K562 (cell line): ENCODE measurements around the gene CC2D1A. TPM values are rescaled to one million over a fixed set of nuclear protein-coding genes. Genes with fewer than 3 reads are reported as not detected.

Experiments
- BRCA1 ChIP-seq, 2 experiments: fragments of 450-650 bp in 1 of 2; sonication (generic) in 1 of 2; formaldehyde crosslinking in 1 of 2; IDR thresholded peaks; 2 replicates each; pipeline versions ENCODE4 v1.5.0 to v1.6.1; 2017 to 2020; ENCODE audit warnings: mild to moderate bottlenecking in 1 of 2, missing genetic modification reagents in 1 of 2
- CTCF ChIP-seq, 3 experiments: IDR thresholded peaks in 2 of 3; conservative IDR thresholded peaks in 1 of 3; 2 replicates each; pipeline ENCODE4 v1.5.1; 2011 to 2012; ENCODE audit warnings: low read length in 3 of 3, mild to moderate bottlenecking in 3 of 3, control low read depth in 2 of 3, improper control_type of control experiment in 1 of 3, inconsistent platforms in 1 of 3, low read depth in 1 of 3, mixed read lengths in 1 of 3, moderate library complexity in 1 of 3; ENCODE audit not compliant: insufficient read depth in 2 of 3
- DDX20 ChIP-seq: fragments of 450-650 bp; IDR thresholded peaks from 2 replicates; pipeline ENCODE4 v1.6.1; 2016; ENCODE audit warnings: missing genetic modification characterization, low read depth, mild to moderate bottlenecking, missing compliant biosample characterization, moderate library complexity
- HCFC1 ChIP-seq: IDR thresholded peaks from 2 replicates; pipeline ENCODE4 v1.6.1; 2012; ENCODE audit warnings: low read depth, low read length, improper control_type of control experiment
- HMGXB4 ChIP-seq: sonication (generic); formaldehyde crosslinking; IDR thresholded peaks from 2 replicates; pipeline ENCODE4 v1.8.1; 2023; ENCODE audit warnings: mild to moderate bottlenecking, missing genetic modification reagents
- IFI16 ChIP-seq: fragments of 250-450 bp; sonication (Bioruptor Pico); IDR thresholded peaks from 2 replicates; pipeline ENCODE4 v2.1.2; 2022; ENCODE audit warnings: mild to moderate bottlenecking, inconsistent platforms
- KDM5B ChIP-seq: fragments of 200-600 bp; sonication (generic); IDR thresholded peaks from 2 replicates; pipeline ENCODE4 v1.6.1; 2012; ENCODE audit warnings: low read depth, mild to moderate bottlenecking, moderate library complexity, low read length, control low read depth, inconsistent platforms; ENCODE audit not compliant: insufficient replicate concordance
- NR1H2 ChIP-seq: sonication (generic); formaldehyde crosslinking; IDR thresholded peaks from 2 replicates; pipeline ENCODE4 v1.4.0; 2020; ENCODE audit warnings: mild to moderate bottlenecking, missing genetic modification reagents
- NRF1 ChIP-seq, 2 experiments: fragments of 450-650 bp; IDR thresholded peaks in 1 of 2; conservative IDR thresholded peaks in 1 of 2; 2 replicates each; pipeline ENCODE4 v1.6.1; 2014; ENCODE audit warnings: mild to moderate bottlenecking in 2 of 2
- RHOXF2B ChIP-seq: fragments of 250-450 bp; sonication (Bioruptor Pico); conservative IDR thresholded peaks from 2 replicates; pipeline ENCODE4 v1.5.1; 2021
- TAF1 ChIP-seq: IDR thresholded peaks from 2 replicates; pipeline ENCODE4 v1.6.1; 2011; ENCODE audit warnings: mild to moderate bottlenecking, low read length, moderate library complexity; ENCODE audit not compliant: insufficient read depth, control insufficient read depth, severe bottlenecking; ENCODE audit errors: extremely low read depth
- TAF7 ChIP-seq: fragments of 450-650 bp; IDR thresholded peaks from 2 replicates; pipeline ENCODE4 v1.6.1; 2016; ENCODE audit warnings: missing genetic modification characterization, missing compliant biosample characterization
- TOE1 ChIP-seq, 2 experiments: fragments of 450-650 bp in 1 of 2; sonication (generic) in 1 of 2; formaldehyde crosslinking in 1 of 2; IDR thresholded peaks; 2 replicates each; pipeline versions ENCODE4 v1.7.1 to v1.8.0; 2016 to 2022; ENCODE audit warnings: borderline replicate concordance in 2 of 2, mild to moderate bottlenecking in 2 of 2, antibody characterized with exemption in 1 of 2, inconsistent platforms in 1 of 2, low read depth in 1 of 2, missing genetic modification reagents in 1 of 2, moderate library complexity in 1 of 2
- USF2 ChIP-seq: sonication (generic); formaldehyde crosslinking; IDR thresholded peaks from 2 replicates; pipeline ENCODE4 v1.5.0; 2020; ENCODE audit warnings: missing genetic modification reagents
- XRCC5 ChIP-seq: fragments of 200-400 bp; formaldehyde crosslinking; IDR thresholded peaks from 2 replicates; pipeline ENCODE4 v1.6.1; 2017; ENCODE audit warnings: low read depth, mild to moderate bottlenecking, low read length
- ZNF146 ChIP-seq: IDR thresholded peaks from one replicate; pipeline ENCODE4 v1.6.1; 2018; ENCODE audit warnings: missing compliant biosample characterization; ENCODE audit not compliant: unreplicated experiment
- polyA plus RNA-seq, 8 experiments: library from polyadenylated mRNA; depleted of rRNA in 4 of 8; stranded (reverse) in 5 of 8; unstranded in 3 of 8; fragments of >200 nt; fragmentation: Nextera tagmentation in 2 of 8; fragmentation: Illumina TruSeq in 1 of 8; extraction: Ambion mirVana in 2 of 8; extraction: Trizol in 1 of 8; gene quantifications; 2 replicates each; pipeline versions ENCODE4 v1.2.1 to v1.2.3, GENCODE V29; 2011 to 2014; ENCODE audit warnings: inconsistent platforms in 1 of 8, missing spikeins in 1 of 8
- total RNA-seq, 7 experiments: library from RNA; depleted of rRNA in 6 of 7; stranded (reverse); fragments of >200 nt in 6 of 7; fragmentation: Illumina TruSeq in 2 of 7; extraction: Trizol in 2 of 7; gene quantifications; 2 replicates each; pipeline versions ENCODE4 v1.2.1 to v1.2.3, GENCODE V29; 2011 to 2021; ENCODE audit warnings: low replicate concordance in 1 of 7
- TF ChIP-seq, protein P1 (sequence below): fragments of 250-450 bp; sonication (Bioruptor Pico); IDR thresholded peaks from 2 replicates; pipeline ENCODE4 v1.8.0; 2022; ENCODE audit warnings: moderate library complexity, mild to moderate bottlenecking, inconsistent platforms

The CC2D1A gene
- total and polyA plus RNA-seq, 9 of the 15 experiments (the other 6 are each of a cell fraction or from before 2014, with no cell fraction given) = 0.32 to 31.0 (median 12.9) TPM

- 0 out of 2 replicates have a peak, but pooled peaks have one; percentile 15 for TF ChIP-seq HMGXB4 (CRISPR knock-in tag)
- TF ChIP-seq IFI16 (CRISPR knock-in tag) = no peak
- TF ChIP-seq TAF1 = peak; percentile 18
- TF ChIP-seq NR1H2 (CRISPR knock-in tag) = no peak
- TF ChIP-seq TOE1 (IDR thresholded peaks at IDR 0.05; ENCODE audit: borderline replicate concordance) = 0 out of 2 replicates have a peak, but pooled peaks have one; percentile 36
- no peak for TF ChIP-seq TOE1 (CRISPR knock-in tag; IDR thresholded peaks at IDR 0.05; ENCODE audit: borderline replicate concordance, low read depth)
- no peak for TF ChIP-seq RHOXF2B (CRISPR knock-in tag)
- TF ChIP-seq NRF1 (conservative IDR thresholded peaks at IDR 0.05 in 1 of 2, IDR thresholded peaks at IDR 0.05 in 1 of 2) = no peak
- peak; percentile 19; the same call in 1 of the 2 replicates for TF ChIP-seq HCFC1
- peak; percentile 46 for TF ChIP-seq USF2 (CRISPR knock-in tag)
- no peak for TF ChIP-seq BRCA1 (IDR thresholded peaks at IDR 0.05)
- no peak for TF ChIP-seq BRCA1 (CRISPR knock-in tag; IDR thresholded peaks at IDR 0.05)
- TF ChIP-seq, protein P1, sequence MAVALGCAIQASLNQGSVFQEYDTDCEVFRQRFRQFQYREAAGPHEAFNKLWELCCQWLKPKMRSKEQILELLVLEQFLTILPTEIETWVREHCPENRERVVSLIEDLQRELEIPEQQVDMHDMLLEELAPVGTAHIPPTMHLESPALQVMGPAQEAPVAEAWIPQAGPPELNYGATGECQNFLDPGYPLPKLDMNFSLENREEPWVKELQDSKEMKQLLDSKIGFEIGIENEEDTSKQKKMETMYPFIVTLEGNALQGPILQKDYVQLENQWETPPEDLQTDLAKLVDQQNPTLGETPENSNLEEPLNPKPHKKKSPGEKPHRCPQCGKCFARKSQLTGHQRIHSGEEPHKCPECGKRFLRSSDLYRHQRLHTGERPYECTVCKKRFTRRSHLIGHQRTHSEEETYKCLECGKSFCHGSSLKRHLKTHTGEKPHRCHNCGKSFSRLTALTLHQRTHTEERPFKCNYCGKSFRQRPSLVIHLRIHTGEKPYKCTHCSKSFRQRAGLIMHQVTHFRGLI = no peak
- 0 out of 2 replicates have a peak, but pooled peaks have one; percentile 58 for TF ChIP-seq XRCC5
- no peak for TF ChIP-seq TAF7 (tag)
- TF ChIP-seq ZNF146 (CRISPR knock-in tag) = no peak
- TF ChIP-seq DDX20 = no peak
- TF ChIP-seq KDM5B = peak; percentile 53
- peak; percentile 60 to 67 (median 64) for TF ChIP-seq CTCF (IDR thresholded peaks at IDR 0.05 in 2 of 3, conservative IDR thresholded peaks at IDR 0.05 in 1 of 3; ENCODE audit: insufficient read depth in 2 of 3, low read depth in 1 of 3, low read length in 3 of 3)
Observed at GRCh38 chr19:13872695-13873389, 33.2 kb upstream of the CC2D1A start (continued).
